ENCODE results near the gene CD84. TPM values are rescaled to one million over a fixed set of nuclear protein-coding genes. Genes with fewer than 3 reads are reported as not detected.

CD84 gene
- total and polyA plus RNA-seq, 11 donors, result 0.49 to 36.2 (median 1.4) TPM

DNA sequence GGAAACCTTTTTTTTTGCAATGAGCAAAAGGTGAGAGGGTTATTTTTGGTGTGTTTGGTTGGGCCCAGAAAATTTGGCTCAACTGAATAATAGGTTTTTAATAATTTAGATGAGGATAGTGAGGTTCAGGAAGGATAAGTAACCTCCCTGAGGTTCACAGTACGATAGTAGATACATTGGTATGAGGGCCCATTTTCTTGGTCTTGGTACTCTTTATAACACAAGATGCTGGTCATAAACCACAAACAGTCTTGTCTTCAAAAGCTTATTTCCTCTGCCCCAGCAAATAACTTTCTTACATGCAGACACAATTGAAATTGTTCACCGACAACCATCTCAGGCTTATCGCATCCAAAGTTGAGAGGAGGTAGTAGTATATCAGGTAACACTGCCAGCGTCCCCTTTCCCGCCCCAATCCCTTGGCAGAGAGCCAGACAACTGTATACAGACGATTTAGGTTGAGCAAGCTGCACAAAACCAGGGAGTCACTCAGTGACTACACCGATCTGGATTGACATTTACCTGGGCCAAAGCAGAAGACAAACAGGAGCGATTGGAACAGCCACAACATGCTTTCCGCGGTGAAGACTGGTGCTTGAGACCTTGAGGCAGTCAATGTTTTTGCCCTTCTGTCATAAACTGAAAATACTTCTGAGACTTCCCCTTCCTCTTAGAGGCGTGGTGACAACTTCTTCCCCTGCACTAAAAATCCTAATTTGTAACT lies 56.5 kb downstream of the CD84 start, which contains the start of gene SLAMF6:
Gene SLAMF6 (minus strand): TSS at position 634 of the 724 bp plus-strand sequence. CDS start 63 bp downstream, at position 571.
- peak within 1 kb of the TSS in 4 of 12 donors; percentile 4 to 54 (median 19) for H3K4me3 ChIP-seq
- peaks cover 0 to 12% (median 0%) of the 10 kb centered on the region in 12 donors for H3K9me3 ChIP-seq
- H3K36me3 ChIP-seq, result no peaks in the 10 kb centered on the region
- peak within 1 kb of the TSS in 1 of 12 donors; percentile 79 for H3K27ac ChIP-seq
- intact Hi-C loops (cut with DNase I), result no loop called here
- ATAC-seq (no peak), DNase-seq (no peak)
- H3K4me1 ChIP-seq, result peaks cover 0 to 11% (median 0%) of the 10 kb centered on the region in 12 donors
- no peaks in the 10 kb centered on the region for H3K27me3 ChIP-seq
- TF ChIP-seq POLR2A (IDR thresholded peaks at IDR 0.05), result no peak
- TF ChIP-seq, protein P1, sequence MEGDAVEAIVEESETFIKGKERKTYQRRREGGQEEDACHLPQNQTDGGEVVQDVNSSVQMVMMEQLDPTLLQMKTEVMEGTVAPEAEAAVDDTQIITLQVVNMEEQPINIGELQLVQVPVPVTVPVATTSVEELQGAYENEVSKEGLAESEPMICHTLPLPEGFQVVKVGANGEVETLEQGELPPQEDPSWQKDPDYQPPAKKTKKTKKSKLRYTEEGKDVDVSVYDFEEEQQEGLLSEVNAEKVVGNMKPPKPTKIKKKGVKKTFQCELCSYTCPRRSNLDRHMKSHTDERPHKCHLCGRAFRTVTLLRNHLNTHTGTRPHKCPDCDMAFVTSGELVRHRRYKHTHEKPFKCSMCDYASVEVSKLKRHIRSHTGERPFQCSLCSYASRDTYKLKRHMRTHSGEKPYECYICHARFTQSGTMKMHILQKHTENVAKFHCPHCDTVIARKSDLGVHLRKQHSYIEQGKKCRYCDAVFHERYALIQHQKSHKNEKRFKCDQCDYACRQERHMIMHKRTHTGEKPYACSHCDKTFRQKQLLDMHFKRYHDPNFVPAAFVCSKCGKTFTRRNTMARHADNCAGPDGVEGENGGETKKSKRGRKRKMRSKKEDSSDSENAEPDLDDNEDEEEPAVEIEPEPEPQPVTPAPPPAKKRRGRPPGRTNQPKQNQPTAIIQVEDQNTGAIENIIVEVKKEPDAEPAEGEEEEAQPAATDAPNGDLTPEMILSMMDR (IDR thresholded peaks at IDR 0.05), result no peak
- 73 to 77% (median 75%) methylated on average over 11 of the region's 11 CpGs for WGBS, 4 donors

DNA sequence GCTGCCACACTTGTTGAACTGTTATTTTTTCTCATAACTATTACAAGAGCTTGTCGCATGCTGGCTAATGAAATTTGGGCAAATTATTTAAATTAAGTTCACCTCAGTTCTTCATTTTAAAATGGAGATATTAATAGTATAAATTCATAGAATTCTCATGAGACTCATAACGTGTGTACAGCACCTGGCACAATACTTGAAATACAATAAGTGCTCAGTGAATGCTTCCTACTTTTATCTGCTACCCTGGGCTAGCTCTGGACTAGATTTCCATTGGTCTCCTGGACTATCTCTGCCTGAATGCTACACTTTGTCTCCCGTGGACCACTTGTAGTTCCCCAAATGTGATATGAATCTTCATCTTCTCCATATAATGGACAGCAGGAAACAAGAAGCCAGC lies 57.2 kb downstream of the CD84 start:
- Histone ChIP-seq H3K4me1 (peaks cover 0 to 11% (median 0%) of the 10 kb centered on the region in 12 donors), H3K27me3 (no peaks in the 10 kb centered on the region), H3K9me3 (peaks cover 0 to 12% (median 0%) of the 10 kb centered on the region in 12 donors), H3K27ac (peak overlapping the region in 1 of 12 donors; percentile 79), H3K4me3 (peak overlapping the region in 2 of 12 donors; percentile 30 to 54), H3K36me3 (no peaks in the 10 kb centered on the region)
- intact Hi-C loops (cut with DNase I), result no loop called here
- TF ChIP-seq, protein P1 (IDR thresholded peaks at IDR 0.05), result no peak
- TF ChIP-seq POLR2A (IDR thresholded peaks at IDR 0.05), result no peak
- ATAC-seq, result no peak
- DNase-seq, result no peak
- 48 to 58% (median 51%) methylated on average over 3 of the region's 3 CpGs for whole genome bisulfite sequencing, 4 donors

DNA sequence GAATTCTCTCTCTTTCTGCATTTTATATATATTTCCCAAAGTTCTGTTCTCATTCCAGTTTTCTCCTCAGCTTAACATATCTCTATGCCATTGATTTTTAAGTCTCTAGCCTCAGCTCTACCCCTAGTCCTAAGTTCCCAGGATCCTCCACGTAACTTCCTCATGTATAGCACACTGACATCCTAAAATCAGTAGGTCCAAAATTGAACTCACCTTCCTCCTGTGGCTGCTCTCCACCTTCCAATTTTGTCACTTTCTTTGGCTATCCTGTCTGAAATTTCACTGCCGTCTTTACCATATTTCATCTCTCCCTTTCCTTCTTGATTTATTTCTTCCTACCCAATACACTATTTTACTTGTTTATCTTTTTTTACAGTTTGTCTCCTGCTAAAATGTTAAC lies 57.7 kb downstream of the CD84 start:
- intact Hi-C loops (cut with DNase I), result no loop called here
- Histone ChIP-seq H3K4me1 (peaks cover 0 to 11% (median 0%) of the 10 kb centered on the region in 12 donors), H3K27ac (peak overlapping the region in 1 of 12 donors; percentile 79), H3K27me3 (no peaks in the 10 kb centered on the region), H3K36me3 (no peaks in the 10 kb centered on the region), H3K4me3 (peak overlapping the region in 1 of 12 donors; percentile 54), H3K9me3 (peaks cover 0 to 12% (median 0%) of the 10 kb centered on the region in 12 donors)
- ATAC-seq (no peak), DNase-seq (no peak)
- no peak for TF ChIP-seq POLR2A (IDR thresholded peaks at IDR 0.05)
- TF ChIP-seq, protein P1 (IDR thresholded peaks at IDR 0.05), result no peak
- WGBS, 4 donors, result 79 to 90% (median 85%) methylated on average over 2 of the region's 2 CpGs

DNA sequence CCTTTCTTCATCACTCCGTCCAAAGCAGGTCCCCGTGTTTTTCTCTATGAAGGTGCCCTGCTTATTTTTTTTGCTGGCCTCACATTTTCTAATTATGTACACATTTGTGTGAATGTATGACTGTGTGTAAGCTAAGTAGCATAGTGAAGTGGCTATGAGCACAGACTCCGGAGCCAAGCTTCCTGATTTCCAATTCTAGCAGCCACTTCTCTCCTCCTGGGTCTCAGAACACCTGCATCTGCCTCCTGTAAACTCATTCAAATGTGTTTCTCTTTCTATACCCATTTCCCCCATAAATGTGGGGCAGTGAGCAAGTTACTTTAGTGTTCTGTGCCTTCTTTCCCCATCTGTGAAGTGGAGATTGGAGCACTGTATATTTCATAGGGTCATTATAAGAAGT lies 58.3 kb downstream of the CD84 start:
- WGBS, 4 donors, result 45 to 56% (median 48%) methylated on average over 3 of the region's 3 CpGs
- peak overlapping the region in 1 of 12 donors; percentile 79 for H3K27ac ChIP-seq
- DNase-seq (no peak), ATAC-seq (no peak)
- TF ChIP-seq, protein P1 (IDR thresholded peaks at IDR 0.05), result no peak
- TF ChIP-seq POLR2A (IDR thresholded peaks at IDR 0.05), result no peak
- peaks cover 0 to 11% (median 0%) of the 10 kb centered on the region in 12 donors for H3K4me1 ChIP-seq
- intact Hi-C loops (cut with DNase I), result no loop called here
- peaks cover 0 to 12% (median 0%) of the 10 kb centered on the region in 12 donors for H3K9me3 ChIP-seq
- no peaks in the 10 kb centered on the region for H3K36me3 ChIP-seq
- peak overlapping the region in 1 of 12 donors; percentile 54 for H3K4me3 ChIP-seq
- H3K27me3 ChIP-seq, result no peaks in the 10 kb centered on the region

Measured in heart left ventricle (tissue), 16 donors.